GM19455 (cell line): Measurements from ENCODE around the gene ATP5PD.

Experiments
- ATAC-seq: cut with Tn5 transposase; IDR thresholded peaks from one replicate; pipeline ENCODE4 v1.9.1; 2021; ENCODE audit not compliant: unreplicated experiment

ATP5PD gene

GRCh38 chr17:75001915-75002843 lies 44.6 kb downstream of the ATP5PD start:
- no peak for ATAC-seq

- no peak for ATAC-seq
Measured at GRCh38 chr17:74999523-74999922, 47.2 kb downstream of the ATP5PD start.

GRCh38 chr17:74998783-74999182 lies 48.0 kb downstream of the ATP5PD start:
- no peak for ATAC-seq

GRCh38 chr17:74995847-74996246 lies 50.9 kb downstream of the ATP5PD start:
- ATAC-seq: no peak

- ATAC-seq: no peak
Measured at GRCh38 chr17:74994440-74994839, 52.3 kb downstream of the ATP5PD start.

GRCh38 chr17:74992223-74992622 lies 54.5 kb downstream of the ATP5PD start:
- no peak for ATAC-seq

GRCh38 chr17:74990581-74991105 lies 56.1 kb downstream of the ATP5PD start:
- no peak for ATAC-seq
